Prostate gland (tissue), 2 donors: ENCODE measurements around the gene VAC14.

ENCODE experiments used
- CTCF ChIP-seq, 4 experiments: fragments of 200-600 bp in 2 of 4; fragments of 450-650 bp in 2 of 4; sonication (generic) in 2 of 4; IDR thresholded peaks; 1 replicate in 3 of 4; 2 replicates in 1 of 4; pipeline ENCODE4 v1.5.1; 2016 to 2019; ENCODE audit warnings: antibody characterized with exemption in 4 of 4, mild to moderate bottlenecking in 2 of 4, moderate library complexity in 2 of 4
- POLR2A ChIP-seq: fragments of 450-650 bp; IDR thresholded peaks from one replicate; pipeline ENCODE4 v1.6.1; 2016; ENCODE audit warnings: antibody characterized with exemption, mild to moderate bottlenecking
- POLR2AphosphoS5 ChIP-seq: sonication (generic); formaldehyde crosslinking; IDR thresholded peaks from one replicate; pipeline ENCODE4 v1.6.1; 2017; ENCODE audit warnings: antibody characterized with exemption

- no peak for TF ChIP-seq CTCF (IDR thresholded peaks at IDR 0.05)
- TF ChIP-seq POLR2AphosphoS5, result no peak
- TF ChIP-seq POLR2A, result no peak
Observed at GRCh38 chr16:70753694-70754325, 47.1 kb downstream of the VAC14 start.
